GM12892 (cell line): ENCODE data around the gene DHRS3.

Experiments used
- POLR2A ChIP-seq: IDR thresholded peaks from 2 replicates; pipeline ENCODE4 v1.6.1; 2011; ENCODE audit warnings: low read depth, low read length, control low read depth
- POLR2AphosphoS5 ChIP-seq: IDR thresholded peaks from 2 replicates; pipeline ENCODE4 v1.6.1; 2011; ENCODE audit warnings: low read depth, low read length, control low read depth
- TAF1 ChIP-seq: IDR thresholded peaks from 2 replicates; pipeline ENCODE4 v1.6.1; 2011; ENCODE audit warnings: low read depth, mild to moderate bottlenecking, control low read depth, low read length, borderline replicate concordance

GRCh38 chr1:12649971-12650421, 32.0 kb upstream of the DHRS3 start:
- TF ChIP-seq POLR2A: no peak
- TF ChIP-seq POLR2AphosphoS5: no peak
- TF ChIP-seq TAF1: no peak
